Measurements from ENCODE around the gene GUK1.

GUK1 gene

GRCh38 chr1:228160201-228160761, 20.2 kb downstream of the GUK1 start:
- no peak for TF ChIP-seq CTCF (IDR thresholded peaks at IDR 0.05)
- H3K4me3 ChIP-seq = no peak overlapping the region
- H3K27ac ChIP-seq = no peak overlapping the region
- DNase-seq (ENCODE audit: low spot score) = no peak

GRCh38 chr1:228161362-228161761, 21.3 kb downstream of the GUK1 start:
- H3K27ac ChIP-seq = peak overlapping the region in 1 of 2 donors; percentile 97
- H3K4me3 ChIP-seq = no peak overlapping the region
- no peak for TF ChIP-seq CTCF (IDR thresholded peaks at IDR 0.05)
- no peak for DNase-seq (ENCODE audit: low spot score)

GRCh38 chr1:228161866-228162265, 21.8 kb downstream of the GUK1 start:
- no peak for DNase-seq (ENCODE audit: low spot score)
- peak overlapping the region in 1 of 2 donors; percentile 97 for H3K27ac ChIP-seq
- no peak for TF ChIP-seq CTCF (IDR thresholded peaks at IDR 0.05)
- no peak overlapping the region for H3K4me3 ChIP-seq

GRCh38 chr1:228162286-228163006, 22.4 kb downstream of the GUK1 start:
- DNase-seq (ENCODE audit: low spot score) = no peak
- TF ChIP-seq CTCF (IDR thresholded peaks at IDR 0.05) = no peak
- Histone ChIP-seq H3K27ac (peak overlapping the region in 1 of 2 donors; percentile 97), H3K4me3 (peak overlapping the region; percentile 17)

- Histone ChIP-seq H3K27ac (peak overlapping the region in 1 of 2 donors; percentile 97), H3K4me3 (peak overlapping the region; percentile 17)
- TF ChIP-seq CTCF (IDR thresholded peaks at IDR 0.05) = no peak
- peak; percentile 77 for DNase-seq (ENCODE audit: low spot score)
These were observed 23.1 kb downstream of the GUK1 start for GRCh38 chr1:228163007-228163753.

GRCh38 chr1:228163776-228164519, 23.9 kb downstream of the GUK1 start:
- Histone ChIP-seq H3K27ac (peak overlapping the region in 1 of 2 donors; percentile 97), H3K4me3 (no peak overlapping the region)
- DNase-seq (ENCODE audit: low spot score) = no peak
- no peak for TF ChIP-seq CTCF (IDR thresholded peaks at IDR 0.05)

All from coronary artery (tissue), 2 donors.